BJ (cell line): Measurements from ENCODE around the gene ZNF521. TPM values are rescaled to one million over a fixed set of nuclear protein-coding genes. Genes with fewer than 3 reads are reported as not detected.

Source experiments
- CTCF ChIA-PET: fragments of 350-600 bp; formaldehyde crosslinking; extraction: SDS; loops from one replicate; lab custom pipeline; 2021; ENCODE audit warnings: antibody characterized with exemption, inconsistent platforms; lab: Yijun Ruan, JAX
- POLR2A ChIA-PET: fragments of 300-600 bp; sonication (Branson Sonifier 250); formaldehyde crosslinking; extraction: SDS; loops from one replicate; lab custom pipeline; 2021; ENCODE audit warnings: antibody characterized with exemption; lab: Charles Lee
- DNase-seq: peaks from one replicate; pipeline ENCODE4 v3.0.0-alpha.2; 2011; ENCODE audit warnings: low read depth
- H3K27me3 ChIP-seq: 2 replicates; pipeline ENCODE4 v1.6.0; 2011; ENCODE audit warnings: low read length; ENCODE audit not compliant: control insufficient read depth, insufficient read depth
- H3K36me3 ChIP-seq: 2 replicates; pipeline ENCODE4 v1.5.1; 2011; ENCODE audit warnings: low read length; ENCODE audit not compliant: control insufficient read depth, insufficient read depth
- H3K4me3 ChIP-seq: 2 replicates; pipeline ENCODE4 v1.5.1; 2011; ENCODE audit warnings: low read depth, mild to moderate bottlenecking, control low read depth, low read length
- polyA plus RNA-seq: library from polyadenylated mRNA; depleted of rRNA; stranded (reverse); fragments of >200 nt; gene quantifications from 2 replicates; pipeline ENCODE4 v1.2.3, GENCODE V29; 2011
- TF ChIP-seq, protein P1 (sequence below): IDR thresholded peaks from 2 replicates; pipeline ENCODE4 v1.5.1; 2011; ENCODE audit warnings: low read depth, mild to moderate bottlenecking, control low read depth, inconsistent platforms, low read length, moderate library complexity; ENCODE audit not compliant: insufficient read depth

The ZNF521 gene
- polyA plus RNA-seq, 1 experiment: 29.3 TPM

DNA sequence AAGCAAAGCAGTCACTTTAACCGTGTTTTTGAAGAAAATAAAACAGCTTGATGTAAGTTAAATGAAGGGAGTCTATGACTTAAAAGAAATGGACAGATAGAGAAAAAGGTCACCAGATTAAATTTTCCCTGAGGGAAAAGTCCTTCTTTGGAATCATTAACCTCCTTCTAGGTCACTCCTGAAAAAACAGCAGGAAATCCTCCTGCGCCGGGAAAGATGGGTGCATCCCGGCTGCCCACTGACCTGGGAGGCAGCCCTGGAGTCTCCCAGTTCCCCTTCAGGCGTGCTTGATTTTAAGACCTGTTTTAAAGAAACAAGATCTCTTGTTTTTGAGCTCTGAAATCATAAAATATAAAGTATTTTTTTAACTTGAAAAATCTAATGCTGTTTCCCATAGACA, 18.4 kb upstream of the ZNF521 start:
- TF ChIP-seq, protein P1, sequence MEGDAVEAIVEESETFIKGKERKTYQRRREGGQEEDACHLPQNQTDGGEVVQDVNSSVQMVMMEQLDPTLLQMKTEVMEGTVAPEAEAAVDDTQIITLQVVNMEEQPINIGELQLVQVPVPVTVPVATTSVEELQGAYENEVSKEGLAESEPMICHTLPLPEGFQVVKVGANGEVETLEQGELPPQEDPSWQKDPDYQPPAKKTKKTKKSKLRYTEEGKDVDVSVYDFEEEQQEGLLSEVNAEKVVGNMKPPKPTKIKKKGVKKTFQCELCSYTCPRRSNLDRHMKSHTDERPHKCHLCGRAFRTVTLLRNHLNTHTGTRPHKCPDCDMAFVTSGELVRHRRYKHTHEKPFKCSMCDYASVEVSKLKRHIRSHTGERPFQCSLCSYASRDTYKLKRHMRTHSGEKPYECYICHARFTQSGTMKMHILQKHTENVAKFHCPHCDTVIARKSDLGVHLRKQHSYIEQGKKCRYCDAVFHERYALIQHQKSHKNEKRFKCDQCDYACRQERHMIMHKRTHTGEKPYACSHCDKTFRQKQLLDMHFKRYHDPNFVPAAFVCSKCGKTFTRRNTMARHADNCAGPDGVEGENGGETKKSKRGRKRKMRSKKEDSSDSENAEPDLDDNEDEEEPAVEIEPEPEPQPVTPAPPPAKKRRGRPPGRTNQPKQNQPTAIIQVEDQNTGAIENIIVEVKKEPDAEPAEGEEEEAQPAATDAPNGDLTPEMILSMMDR: no peak
- ChIA-PET POLR2A (no interaction called here), CTCF (interaction anchor here (1.3 kb wide), 1 partner anchor 14 kb away, joined by 3 read pairs; no protein-coding TSS in a partner anchor)
- Histone ChIP-seq H3K4me3 (no peak overlapping the region), H3K27me3 (peaks cover 5% of the 10 kb centered on the region; the same call in 1 of the 2 replicates), H3K36me3 (no peaks in the 10 kb centered on the region)
- DNase-seq: no peak

DNA sequence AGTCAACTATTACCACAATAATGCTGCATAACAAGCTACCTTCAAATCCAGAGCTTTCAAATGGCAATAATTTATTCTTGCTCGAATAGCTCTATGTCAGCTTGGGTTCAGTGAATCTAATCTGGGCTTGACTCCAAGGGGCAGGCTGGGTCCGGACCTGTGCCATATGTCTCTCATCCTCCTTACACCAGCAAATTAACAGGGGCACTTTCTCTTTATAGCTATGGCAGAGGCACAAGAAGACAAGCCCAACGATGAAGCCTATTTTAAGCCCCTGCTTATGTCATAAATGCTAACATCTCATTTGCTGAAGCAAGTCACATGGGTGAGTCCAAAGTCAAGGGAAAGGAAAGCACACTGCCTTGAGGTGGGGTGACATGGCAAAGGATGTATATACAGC, 13.3 kb upstream of the ZNF521 start:
- POLR2A ChIA-PET: no interaction called here
- no peak for DNase-seq
- TF ChIP-seq, protein P1: no peak
- Histone ChIP-seq H3K27me3 (peaks cover 2% of the 10 kb centered on the region), H3K36me3 (no peaks in the 10 kb centered on the region), H3K4me3 (no peak overlapping the region)
- CTCF ChIA-PET: interaction anchor here (1.2 to 1.3 kb wide), 2 partner anchors 10 to 13 kb away, joined by 3 to 4 read pairs; partner anchors contain the start of gene ZNF521

DNA sequence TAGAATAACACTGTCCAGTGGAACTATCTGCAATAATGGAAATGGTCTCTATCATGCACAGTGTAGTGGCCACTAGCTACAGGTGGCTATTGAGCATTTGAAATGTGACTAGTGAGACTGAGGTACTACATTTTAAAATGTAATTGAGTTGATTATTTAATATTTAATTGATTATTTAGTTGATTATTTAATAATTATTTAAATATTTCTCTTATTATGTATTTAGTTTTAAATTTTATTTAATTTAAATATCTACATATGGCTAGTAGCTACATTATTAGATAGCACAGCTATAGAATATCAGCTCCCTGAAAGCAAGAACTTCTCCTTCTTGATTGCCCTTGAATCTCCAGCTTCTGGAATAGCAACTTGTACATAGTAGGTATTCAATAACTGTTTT, 12.8 kb upstream of the ZNF521 start:
- no peaks in the 10 kb centered on the region for H3K36me3 ChIP-seq
- peaks cover 2% of the 10 kb centered on the region for H3K27me3 ChIP-seq
- ChIA-PET CTCF (interaction anchor here (0.8 to 1.3 kb wide), 2 partner anchors 10 to 13 kb away, joined by 3 to 4 read pairs; partner anchors contain the start of gene ZNF521), POLR2A (no interaction called here)
- DNase-seq: no peak
- TF ChIP-seq, protein P1: no peak
- H3K4me3 ChIP-seq: no peak overlapping the region

DNA sequence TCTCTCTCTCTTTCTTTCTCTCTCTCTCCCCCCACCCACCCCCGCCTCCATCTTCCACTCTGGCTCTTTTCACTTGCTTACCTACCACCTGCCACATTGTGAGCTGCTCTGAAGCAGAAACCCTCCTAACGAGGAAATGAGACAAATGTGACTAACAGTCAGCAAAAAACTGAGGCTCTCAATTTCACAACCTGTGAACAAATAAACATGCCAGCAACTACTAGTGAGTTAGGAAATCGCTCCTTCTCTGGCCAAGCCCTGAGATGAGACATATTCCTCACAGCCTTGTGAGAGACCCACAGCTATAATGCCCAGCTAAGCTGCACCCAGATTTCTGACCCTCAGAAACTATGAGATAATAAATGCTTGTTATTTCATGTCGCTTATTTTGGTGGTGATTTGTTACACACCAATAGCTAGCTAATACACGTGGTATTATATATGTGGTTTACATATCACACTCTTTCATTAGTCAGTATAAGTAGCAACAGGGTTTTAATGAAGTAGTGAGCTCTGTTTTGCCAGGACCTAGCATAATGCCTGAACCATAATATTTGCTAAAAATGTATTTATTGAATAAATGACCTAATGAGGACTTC, 8.4 kb upstream of the ZNF521 start:
- DNase-seq: no peak
- ChIA-PET CTCF (interaction anchor here (0.9 kb wide), 1 partner anchor 760 kb away, joined by 3 read pairs; no protein-coding TSS in a partner anchor), POLR2A (no interaction called here)
- Histone ChIP-seq H3K4me3 (no peak overlapping the region), H3K36me3 (no peaks in the 10 kb centered on the region), H3K27me3 (no peaks in the 10 kb centered on the region; the same call in 1 of the 2 replicates)
- TF ChIP-seq, protein P1: no peak

DNA sequence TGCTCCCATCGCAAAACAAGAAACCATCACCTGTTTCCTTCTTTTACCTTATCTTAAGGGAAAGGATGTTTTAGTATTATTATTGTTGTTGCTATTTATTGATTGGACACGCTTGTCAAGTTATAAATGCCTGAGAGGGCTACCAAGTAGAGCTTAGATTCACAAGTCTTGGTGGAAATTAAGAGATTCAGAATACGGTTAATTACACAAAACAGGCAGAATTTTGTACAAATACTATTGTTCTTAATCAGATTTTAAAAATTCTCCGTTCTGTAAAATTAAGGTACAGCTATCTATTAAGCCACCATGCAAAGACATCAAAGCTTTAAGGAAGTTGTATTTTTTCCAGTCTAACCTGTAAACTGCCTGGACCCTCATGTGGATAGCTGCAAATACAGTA, 1.1 kb upstream of the ZNF521 start:
- H3K36me3 ChIP-seq: no peaks in the 10 kb centered on the region; the same call in 1 of the 2 replicates
- POLR2A ChIA-PET: no interaction called here
- CTCF ChIA-PET: interaction anchor here (1.1 kb wide), 1 partner anchor 19 kb away, joined by 4 read pairs; no protein-coding TSS in a partner anchor
- H3K4me3 ChIP-seq: no peak overlapping the region; the same call in 1 of the 2 replicates
- TF ChIP-seq, protein P1: no peak
- DNase-seq: no peak
- H3K27me3 ChIP-seq: 0 out of 2 replicates have a peak, but pooled peaks cover 2% of the 10 kb centered on the region
